GM12873 (cell line): ENCODE results near the gene SNAPC4.
A peak's percentile ranks its signal among the peaks of the same experiment; 100 is the strongest.

Source experiments
- CTCF ChIP-seq: IDR thresholded peaks from 2 replicates; pipeline ENCODE4 v1.5.1; 2012; ENCODE audit warnings: low read depth, mild to moderate bottlenecking, moderate library complexity, low read length, control low read depth; ENCODE audit not compliant: insufficient read depth; ENCODE audit errors: missing control alignments

SNAPC4 gene

GRCh38 chr9:136404801-136405136 is 4.8 kb upstream of the SNAPC4 start:
- no peak for TF ChIP-seq CTCF

GRCh38 chr9:136403915-136404800 is 4.2 kb upstream of the SNAPC4 start:
- no peak for TF ChIP-seq CTCF

- peak; percentile 15 for TF ChIP-seq CTCF
Observed at GRCh38 chr9:136403538-136403914, 3.6 kb upstream of the SNAPC4 start.

- TF ChIP-seq CTCF = no peak
Observed at GRCh38 chr9:136402067-136402466, 2.1 kb upstream of the SNAPC4 start.

GRCh38 chr9:136401173-136401922 is 1.4 kb upstream of the SNAPC4 start:
- no peak for TF ChIP-seq CTCF

- no peak for TF ChIP-seq CTCF
Observed at GRCh38 chr9:136399176-136400037, 563 bp downstream of the SNAPC4 start.

GRCh38 chr9:136398286-136398685 is 1.7 kb downstream of the SNAPC4 start:
- TF ChIP-seq CTCF = no peak
